Ascending aorta (tissue), 2 donors: ENCODE results near the gene POU6F1. TPM values are rescaled to one million over a fixed set of nuclear protein-coding genes. Genes with fewer than 3 reads are reported as not detected.

Experiments used
- DNase-seq, 2 donors: peaks; one replicate each; pipeline ENCODE4 v3.0.0-alpha.2; 2019; ENCODE audit warnings: low spot score in 2 of 2
- H3K27ac ChIP-seq, 2 donors: fragments of 200-600 bp; sonication (generic); one replicate each; pipeline ENCODE4 v1.5.1; 2016 to 2017; ENCODE audit warnings: mild to moderate bottlenecking in 1 of 2
- H3K27me3 ChIP-seq: fragments of 200-600 bp; sonication (generic); one replicate; pipeline ENCODE4 v1.5.1; 2017
- H3K36me3 ChIP-seq, 2 donors: fragments of 200-600 bp; sonication (generic); one replicate each; pipeline ENCODE4 v1.5.1; 2016
- H3K4me1 ChIP-seq, 2 donors: fragments of 200-600 bp; sonication (generic); one replicate each; pipeline ENCODE4 v1.5.1; 2016 to 2017; ENCODE audit warnings: mild to moderate bottlenecking in 1 of 2
- H3K4me3 ChIP-seq, 2 donors: fragments of 200-600 bp; sonication (generic); one replicate each; pipeline ENCODE4 v1.5.1; 2016 to 2017; ENCODE audit warnings: mild to moderate bottlenecking in 1 of 2
- H3K9me3 ChIP-seq, 2 donors: fragments of 200-600 bp; sonication (generic); one replicate each; pipeline ENCODE4 v1.5.1; 2016
- intact Hi-C: fragments of 100-400 bp; cut with DNase I; formaldehyde crosslinking; loops from one replicate; pipeline ENCODE4 v1.15.1; 2023
- total RNA-seq: library from RNA; depleted of rRNA; stranded (reverse); fragments of >200 nt; gene quantifications from one replicate; pipeline ENCODE4 v1.1.0, GENCODE V29; 2016
- TF ChIP-seq, protein P1 (sequence below), 3 experiments: fragments of 200-600 bp in 2 of 3; fragments of 450-650 bp in 1 of 3; sonication (generic) in 2 of 3; IDR thresholded peaks; one replicate each; pipeline ENCODE4 v1.5.1; 2016 to 2019; ENCODE audit warnings: antibody characterized with exemption in 3 of 3, mild to moderate bottlenecking in 1 of 3, moderate library complexity in 1 of 3

POU6F1 gene
- total RNA-seq, 1 donor from 2014 or later, result 24.7 TPM

DNA sequence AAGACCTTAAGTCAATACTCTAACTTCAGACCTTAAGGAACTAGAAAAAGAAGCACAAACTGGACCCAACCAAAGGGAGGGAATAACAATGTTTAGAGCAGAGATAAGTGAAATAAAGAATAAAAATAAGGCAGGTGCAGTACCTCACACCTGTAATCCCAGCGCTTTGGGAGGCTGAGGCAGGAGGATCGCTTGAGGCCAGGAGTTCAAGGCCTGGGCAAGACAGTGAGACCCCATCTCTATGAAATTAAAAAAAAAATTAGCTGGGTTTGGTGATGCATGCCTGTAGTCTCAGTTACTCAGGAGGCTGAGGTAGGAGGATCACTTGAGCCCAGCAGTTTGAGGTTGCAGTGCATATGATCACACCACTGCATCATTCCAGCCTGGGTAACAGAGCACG is 54.1 kb downstream of the POU6F1 start:
- no peak for DNase-seq
- Histone ChIP-seq H3K4me3 (no peak overlapping the region), H3K27me3 (no peaks in the 10 kb centered on the region), H3K4me1 (no peaks in the 10 kb centered on the region), H3K9me3 (no peaks in the 10 kb centered on the region), H3K27ac (no peak overlapping the region), H3K36me3 (peaks cover 0 to 5% of the 10 kb centered on the region in 2 donors)
- intact Hi-C loops, result no loop called here
- TF ChIP-seq, protein P1, sequence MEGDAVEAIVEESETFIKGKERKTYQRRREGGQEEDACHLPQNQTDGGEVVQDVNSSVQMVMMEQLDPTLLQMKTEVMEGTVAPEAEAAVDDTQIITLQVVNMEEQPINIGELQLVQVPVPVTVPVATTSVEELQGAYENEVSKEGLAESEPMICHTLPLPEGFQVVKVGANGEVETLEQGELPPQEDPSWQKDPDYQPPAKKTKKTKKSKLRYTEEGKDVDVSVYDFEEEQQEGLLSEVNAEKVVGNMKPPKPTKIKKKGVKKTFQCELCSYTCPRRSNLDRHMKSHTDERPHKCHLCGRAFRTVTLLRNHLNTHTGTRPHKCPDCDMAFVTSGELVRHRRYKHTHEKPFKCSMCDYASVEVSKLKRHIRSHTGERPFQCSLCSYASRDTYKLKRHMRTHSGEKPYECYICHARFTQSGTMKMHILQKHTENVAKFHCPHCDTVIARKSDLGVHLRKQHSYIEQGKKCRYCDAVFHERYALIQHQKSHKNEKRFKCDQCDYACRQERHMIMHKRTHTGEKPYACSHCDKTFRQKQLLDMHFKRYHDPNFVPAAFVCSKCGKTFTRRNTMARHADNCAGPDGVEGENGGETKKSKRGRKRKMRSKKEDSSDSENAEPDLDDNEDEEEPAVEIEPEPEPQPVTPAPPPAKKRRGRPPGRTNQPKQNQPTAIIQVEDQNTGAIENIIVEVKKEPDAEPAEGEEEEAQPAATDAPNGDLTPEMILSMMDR (IDR thresholded peaks at IDR 0.05), result no peak

- H3K4me3 ChIP-seq, result no peak overlapping the region
- no peaks in the 10 kb centered on the region for H3K4me1 ChIP-seq
- H3K9me3 ChIP-seq, result no peaks in the 10 kb centered on the region
- DNase-seq, result no peak
- no peaks in the 10 kb centered on the region for H3K27me3 ChIP-seq
- peaks cover 0 to 5% of the 10 kb centered on the region in 2 donors for H3K36me3 ChIP-seq
- TF ChIP-seq, protein P1 (IDR thresholded peaks at IDR 0.05), result no peak
- intact Hi-C loops, result no loop called here
- no peak overlapping the region for H3K27ac ChIP-seq
Observed at GRCh38 chr12:51162217-51162616, 55.6 kb downstream of the POU6F1 start.

DNA sequence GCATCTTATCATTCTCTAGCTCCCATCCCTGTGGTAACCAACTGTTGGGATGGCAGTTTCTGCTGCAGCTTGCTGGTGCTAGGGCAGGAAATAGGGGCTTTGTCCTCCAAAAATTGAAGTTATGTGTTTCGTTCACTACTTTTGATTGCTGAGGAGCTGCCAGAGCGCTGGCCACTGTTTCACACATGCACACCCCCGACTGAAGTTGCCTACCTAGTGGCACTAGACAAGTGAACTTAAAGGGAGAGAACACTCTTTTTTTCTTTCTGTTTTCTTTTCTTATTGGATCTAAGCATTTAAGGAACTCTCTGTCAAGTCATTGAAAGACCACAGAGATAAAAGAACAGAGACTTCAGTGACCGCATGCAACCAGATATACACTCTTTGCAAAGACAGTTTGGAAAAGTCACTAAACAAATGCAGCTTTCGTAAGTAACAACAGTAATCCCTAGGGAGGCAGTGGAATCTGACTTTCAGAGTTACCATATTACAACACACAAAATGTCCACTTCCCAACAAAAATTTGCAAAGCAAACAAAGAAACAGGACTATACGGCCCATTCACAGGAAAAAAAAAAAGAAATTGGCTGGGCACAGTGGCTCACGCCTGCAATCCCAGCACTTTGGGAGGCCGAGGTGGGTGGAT is 56.9 kb downstream of the POU6F1 start:
- peaks cover 0 to 5% of the 10 kb centered on the region in 2 donors for H3K36me3 ChIP-seq
- no peaks in the 10 kb centered on the region for H3K4me1 ChIP-seq
- H3K9me3 ChIP-seq, result no peaks in the 10 kb centered on the region
- H3K27ac ChIP-seq, result no peak overlapping the region
- no peak overlapping the region for H3K4me3 ChIP-seq
- TF ChIP-seq, protein P1 (IDR thresholded peaks at IDR 0.05), result no peak
- no peaks in the 10 kb centered on the region for H3K27me3 ChIP-seq
- no peak for DNase-seq
- intact Hi-C loops, result no loop called here

DNA sequence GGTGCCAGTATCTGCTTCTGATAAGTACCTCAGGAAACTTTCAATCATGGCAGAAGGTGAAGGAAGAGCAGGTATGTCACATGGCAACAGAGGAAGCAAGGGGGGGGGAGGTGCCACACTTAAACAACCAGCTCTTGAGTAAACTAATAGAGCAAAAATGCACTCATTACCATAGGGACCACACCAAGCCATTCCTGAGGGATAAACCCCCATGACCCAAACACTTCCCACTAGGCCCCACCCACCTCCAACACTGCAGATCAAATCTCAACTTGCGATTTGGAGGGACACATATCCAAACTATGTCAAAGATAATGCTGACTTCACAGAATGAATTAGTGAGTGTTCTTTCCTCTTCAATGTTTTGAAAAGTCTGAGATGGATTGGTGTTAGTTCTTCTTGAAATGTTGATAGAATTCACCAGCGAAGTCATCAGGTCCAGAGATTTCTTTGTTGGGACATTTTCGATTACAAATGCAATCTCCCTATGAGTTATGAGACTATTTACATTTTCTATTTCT is 61.6 kb downstream of the POU6F1 start:
- H3K27ac ChIP-seq, result no peak overlapping the region
- H3K36me3 ChIP-seq, result no peaks in the 10 kb centered on the region
- TF ChIP-seq, protein P1 (IDR thresholded peaks at IDR 0.05), result no peak
- no peak for DNase-seq
- H3K9me3 ChIP-seq, result no peaks in the 10 kb centered on the region
- H3K4me1 ChIP-seq, result no peaks in the 10 kb centered on the region
- H3K27me3 ChIP-seq, result no peaks in the 10 kb centered on the region
- no peak overlapping the region for H3K4me3 ChIP-seq
- intact Hi-C loops, result no loop called here

DNA sequence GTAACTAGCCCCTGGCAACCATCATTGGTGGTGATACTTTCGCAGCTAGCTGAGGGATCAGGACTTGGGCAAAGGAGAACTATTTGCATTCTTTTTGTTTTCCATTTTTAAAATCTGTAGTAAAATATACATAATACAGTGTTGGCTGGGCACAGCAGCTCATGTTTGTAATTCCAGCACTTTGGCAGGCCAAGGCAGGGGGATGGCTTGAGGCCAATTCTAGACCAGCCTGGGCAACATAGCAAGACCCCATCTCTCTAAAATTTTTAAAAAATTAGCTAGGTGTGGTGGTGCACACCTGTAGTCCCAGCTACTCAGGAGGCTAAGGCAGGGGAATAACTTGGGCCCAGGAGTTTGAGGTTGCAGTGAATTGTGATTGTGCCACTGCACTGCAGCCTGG is 64.9 kb downstream of the POU6F1 start:
- H3K27me3 ChIP-seq, result no peaks in the 10 kb centered on the region
- TF ChIP-seq, protein P1 (IDR thresholded peaks at IDR 0.05), result no peak
- no peak for DNase-seq
- no peak overlapping the region for H3K27ac ChIP-seq
- no peaks in the 10 kb centered on the region for H3K36me3 ChIP-seq
- no peaks in the 10 kb centered on the region for H3K9me3 ChIP-seq
- H3K4me3 ChIP-seq, result no peak overlapping the region
- intact Hi-C loops, result no loop called here
- H3K4me1 ChIP-seq, result no peaks in the 10 kb centered on the region
